ENCODE measurements around the gene PDE4C.

The PDE4C gene

GRCh38 chr19:18269070-18269723, 43.0 kb upstream of the PDE4C start:
- TF ChIP-seq, protein P1, sequence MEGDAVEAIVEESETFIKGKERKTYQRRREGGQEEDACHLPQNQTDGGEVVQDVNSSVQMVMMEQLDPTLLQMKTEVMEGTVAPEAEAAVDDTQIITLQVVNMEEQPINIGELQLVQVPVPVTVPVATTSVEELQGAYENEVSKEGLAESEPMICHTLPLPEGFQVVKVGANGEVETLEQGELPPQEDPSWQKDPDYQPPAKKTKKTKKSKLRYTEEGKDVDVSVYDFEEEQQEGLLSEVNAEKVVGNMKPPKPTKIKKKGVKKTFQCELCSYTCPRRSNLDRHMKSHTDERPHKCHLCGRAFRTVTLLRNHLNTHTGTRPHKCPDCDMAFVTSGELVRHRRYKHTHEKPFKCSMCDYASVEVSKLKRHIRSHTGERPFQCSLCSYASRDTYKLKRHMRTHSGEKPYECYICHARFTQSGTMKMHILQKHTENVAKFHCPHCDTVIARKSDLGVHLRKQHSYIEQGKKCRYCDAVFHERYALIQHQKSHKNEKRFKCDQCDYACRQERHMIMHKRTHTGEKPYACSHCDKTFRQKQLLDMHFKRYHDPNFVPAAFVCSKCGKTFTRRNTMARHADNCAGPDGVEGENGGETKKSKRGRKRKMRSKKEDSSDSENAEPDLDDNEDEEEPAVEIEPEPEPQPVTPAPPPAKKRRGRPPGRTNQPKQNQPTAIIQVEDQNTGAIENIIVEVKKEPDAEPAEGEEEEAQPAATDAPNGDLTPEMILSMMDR (conservative IDR thresholded peaks at IDR 0.05; ENCODE audit: low read depth, low read length): no peak
- no peak overlapping the region for H3K4me3 ChIP-seq (ENCODE audit: low read depth, low read length)
- DNase-seq (ENCODE audit: low read depth): no peak

DNA sequence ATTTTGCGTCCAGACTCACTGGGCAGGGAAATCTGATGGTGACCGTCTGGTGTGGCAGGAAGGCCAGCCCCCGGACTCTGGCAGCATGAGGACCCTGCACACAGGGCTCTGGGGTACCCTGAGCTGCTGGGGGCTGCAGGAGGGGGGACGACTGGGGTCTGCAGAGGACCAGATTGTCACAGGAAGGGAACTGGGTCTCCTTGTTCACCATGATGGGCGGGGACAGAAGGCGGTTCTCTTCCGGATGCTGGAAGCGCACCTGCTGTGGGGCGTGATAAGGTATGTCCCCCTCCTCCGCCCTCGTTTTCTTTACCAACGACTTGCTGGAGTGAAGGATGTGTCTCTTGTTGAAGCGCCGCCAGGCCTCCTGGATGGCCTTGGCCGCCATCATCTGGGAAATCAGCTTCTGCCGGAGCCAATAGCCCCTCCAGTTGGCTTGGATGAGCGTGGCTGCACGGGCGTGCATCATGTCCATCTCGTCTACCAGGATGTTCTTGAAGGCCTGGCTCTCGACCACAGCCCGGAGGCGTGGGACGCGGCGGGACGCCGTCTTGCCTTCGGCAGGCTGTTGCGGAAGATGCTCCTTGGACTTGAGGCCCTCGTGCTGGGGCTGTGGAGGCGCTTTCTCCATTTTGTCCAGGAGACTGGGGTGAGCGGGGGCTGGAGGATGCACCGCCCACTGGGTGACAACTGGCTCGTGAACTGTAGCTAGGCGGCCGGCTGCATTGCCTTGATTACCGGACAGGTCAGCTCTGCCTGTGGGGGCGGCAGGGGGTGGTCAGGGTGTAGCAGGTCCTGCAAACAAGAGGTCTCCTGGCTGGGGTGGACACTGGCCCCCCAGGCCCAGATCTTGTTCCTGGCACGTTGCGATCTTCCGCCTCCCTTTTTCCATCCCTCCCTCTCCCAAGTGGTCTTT, 40.8 kb upstream of the PDE4C start:
- no peak for DNase-seq (ENCODE audit: low read depth)
- TF ChIP-seq, protein P1 (conservative IDR thresholded peaks at IDR 0.05; ENCODE audit: low read depth, low read length): no peak
- no peak overlapping the region for H3K4me3 ChIP-seq (ENCODE audit: low read depth, low read length)

DNA sequence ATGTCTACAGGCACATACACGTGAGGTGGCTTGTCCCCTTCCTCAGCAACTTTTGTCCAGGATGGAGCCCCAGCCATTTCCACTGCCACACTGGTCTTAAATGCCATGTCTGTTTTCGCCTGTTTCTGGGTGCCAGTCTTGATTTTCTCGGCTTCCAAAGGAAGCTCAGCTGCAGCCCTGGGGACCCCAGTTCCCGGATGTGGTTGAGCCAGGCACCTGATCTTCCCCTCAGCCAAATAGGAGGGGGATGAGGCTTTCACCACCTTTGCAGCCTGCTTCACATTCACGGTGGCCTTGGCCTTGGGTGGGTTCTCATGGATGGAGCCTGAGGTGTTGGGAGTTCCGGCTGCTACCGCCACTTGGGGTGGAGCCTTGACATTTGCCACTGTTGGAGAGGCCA, 39.3 kb upstream of the PDE4C start:
- TF ChIP-seq, protein P1 (conservative IDR thresholded peaks at IDR 0.05; ENCODE audit: low read depth, low read length): no peak
- DNase-seq (ENCODE audit: low read depth): no peak
- H3K4me3 ChIP-seq (ENCODE audit: low read depth, low read length): no peak overlapping the region

DNA sequence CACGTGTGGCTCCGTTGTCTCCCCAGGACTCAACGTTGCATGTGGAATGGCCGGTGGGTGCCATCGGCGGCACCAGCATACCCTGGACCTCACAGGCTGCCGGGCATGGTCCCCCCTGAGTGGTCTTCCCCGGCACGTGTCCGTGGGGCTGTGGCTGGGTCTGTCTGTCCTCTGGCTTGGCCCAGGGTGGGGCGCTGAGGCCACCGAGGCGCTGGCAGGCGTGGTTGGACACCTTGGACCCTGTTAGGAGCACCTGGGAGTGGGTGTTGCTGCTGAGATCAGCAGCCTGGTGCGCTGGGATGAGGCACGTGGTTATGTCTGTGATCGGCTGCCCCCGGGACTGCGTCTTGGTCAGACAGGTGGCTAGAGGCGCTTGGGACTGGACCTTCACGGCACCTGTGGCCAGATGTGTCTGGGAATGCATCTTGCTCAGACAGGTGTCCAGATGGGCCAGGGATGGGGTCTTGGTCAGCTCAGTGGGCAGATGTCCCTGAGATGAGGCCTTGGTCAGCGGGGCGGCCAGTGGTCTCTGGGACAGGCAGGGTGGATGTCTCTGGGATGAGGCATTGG, 38.8 kb upstream of the PDE4C start:
- TF ChIP-seq, protein P1 (conservative IDR thresholded peaks at IDR 0.05; ENCODE audit: low read depth, low read length): no peak
- no peak for DNase-seq (ENCODE audit: low read depth)

DNA sequence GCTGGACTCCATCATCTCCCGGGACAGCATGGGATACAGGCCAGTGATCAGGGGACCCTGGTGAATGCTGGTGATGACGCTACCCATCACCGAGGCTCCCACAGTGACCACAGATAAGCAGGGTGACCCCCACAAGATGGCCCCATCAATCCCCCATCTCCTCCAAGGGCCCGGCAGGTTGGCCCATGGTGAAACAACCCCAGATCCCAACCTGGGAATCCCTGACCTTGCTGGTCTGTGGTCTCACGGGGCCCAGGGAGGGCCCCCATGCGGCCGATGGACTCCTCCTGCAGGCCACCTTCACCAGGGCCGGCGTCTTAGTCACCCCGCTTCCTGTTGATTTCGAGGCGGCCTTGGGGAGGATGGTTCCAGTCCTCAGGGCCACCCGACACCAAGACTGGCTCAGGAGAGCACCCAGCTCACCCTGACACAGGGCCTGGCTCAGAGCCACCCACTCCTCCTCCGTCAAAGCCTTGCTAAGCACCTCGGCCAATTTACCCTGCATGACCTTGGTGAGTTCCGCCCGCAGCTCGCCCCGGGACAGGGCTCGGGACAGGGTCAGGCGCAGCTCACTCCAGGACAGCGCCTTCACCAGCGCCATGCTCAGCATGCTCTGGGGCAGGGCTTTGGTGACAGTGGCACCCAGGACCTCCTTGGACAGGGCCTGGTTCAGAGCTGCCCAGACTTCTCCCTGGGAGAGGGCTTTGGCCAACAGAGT, 38.1 kb upstream of the PDE4C start:
- TF ChIP-seq, protein P1 (conservative IDR thresholded peaks at IDR 0.05; ENCODE audit: low read depth, low read length): no peak
- DNase-seq (ENCODE audit: low read depth): no peak
- no peak overlapping the region for H3K4me3 ChIP-seq (ENCODE audit: low read depth, low read length)

More for the DNA sequence above, 38.8 kb upstream of the PDE4C start:
- no peak overlapping the region for H3K4me3 ChIP-seq (ENCODE audit: low read depth, low read length)

GRCh38 chr19:18263324-18264136, 37.3 kb upstream of the PDE4C start:
- H3K4me3 ChIP-seq (ENCODE audit: low read depth, low read length): no peak overlapping the region
- no peak for DNase-seq (ENCODE audit: low read depth)
- TF ChIP-seq, protein P1 (conservative IDR thresholded peaks at IDR 0.05; ENCODE audit: low read depth, low read length): no peak

All from choroid plexus epithelial cell (primary cell).